ENCODE measurements around the gene DENND5A. TPM values are rescaled to one million over a fixed set of nuclear protein-coding genes. Genes with fewer than 3 reads are reported as not detected.

The DENND5A gene
- total and polyA plus RNA-seq, 9 of the 15 experiments (the other 6 are each of a cell fraction or from before 2014, with no cell fraction given): 11.7 to 130 (median 46.3) TPM

DNA sequence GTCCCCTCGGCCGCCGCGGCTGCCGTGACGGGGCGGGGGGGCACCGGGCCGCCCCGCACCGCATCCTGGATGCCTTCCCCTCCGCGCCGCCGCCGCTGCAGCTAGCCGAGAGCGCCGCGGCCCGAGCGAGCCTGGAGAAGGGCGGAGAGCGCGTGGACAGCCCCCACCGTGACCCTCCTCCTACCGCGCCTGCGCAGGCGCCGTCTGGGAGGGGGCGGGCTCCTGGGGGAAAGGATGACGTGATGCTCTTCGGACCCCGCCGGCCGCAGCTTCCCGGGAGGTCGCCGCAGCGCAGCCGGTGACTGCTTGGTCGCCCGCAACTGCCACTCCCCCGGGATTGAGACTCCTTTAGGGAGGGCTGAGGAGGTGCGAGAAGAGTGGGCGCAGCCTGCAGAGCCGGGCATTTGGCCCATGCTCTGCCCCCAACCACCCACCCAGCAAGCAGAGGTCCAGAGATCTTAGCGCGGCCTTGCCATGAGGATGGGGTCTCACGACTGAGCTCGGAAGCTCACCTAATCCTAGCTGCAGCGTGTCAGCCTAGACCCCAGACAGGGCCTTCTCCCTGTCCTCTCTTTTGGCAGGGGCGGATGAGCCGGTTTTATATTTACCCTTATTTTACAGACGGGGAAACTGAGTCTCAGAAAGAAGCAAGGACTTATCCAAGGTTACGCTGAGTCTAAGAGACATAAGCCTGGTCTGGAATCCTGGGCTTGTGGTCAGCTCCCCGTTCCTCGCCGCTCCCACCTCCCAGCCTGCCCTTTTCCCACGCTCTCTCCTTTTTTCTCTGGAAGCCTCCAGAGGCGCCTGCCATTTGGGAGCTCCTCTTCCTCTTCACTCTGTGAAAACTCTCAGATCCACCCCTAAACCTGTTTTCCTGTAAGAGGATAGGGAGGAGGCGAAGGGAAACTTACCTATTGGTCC lies at the start of gene DENND5A (continued):
- TF ChIP-seq, protein P1, sequence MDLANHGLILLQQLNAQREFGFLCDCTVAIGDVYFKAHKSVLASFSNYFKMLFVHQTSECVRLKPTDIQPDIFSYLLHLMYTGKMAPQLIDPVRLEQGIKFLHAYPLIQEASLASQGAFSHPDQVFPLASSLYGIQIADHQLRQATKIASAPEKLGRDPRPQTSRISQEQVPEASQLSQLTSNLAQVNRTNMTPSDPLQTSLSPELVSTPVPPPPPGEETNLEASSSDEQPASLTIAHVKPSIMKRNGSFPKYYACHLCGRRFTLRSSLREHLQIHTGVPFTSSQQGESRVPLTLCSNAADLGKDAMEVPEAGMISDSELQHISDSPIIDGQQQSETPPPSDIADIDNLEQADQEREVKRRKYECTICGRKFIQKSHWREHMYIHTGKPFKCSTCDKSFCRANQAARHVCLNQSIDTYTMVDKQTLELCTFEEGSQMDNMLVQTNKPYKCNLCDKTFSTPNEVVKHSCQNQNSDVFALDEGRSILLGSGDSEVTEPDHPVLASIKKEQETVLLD (IDR thresholded peaks at IDR 0.05): peak; percentile 52; the same call in 1 of the 2 replicates
- TF ChIP-seq FOXM1 (IDR thresholded peaks at IDR 0.05; ENCODE audit: low read depth) (no peak), FOXM1 (CRISPR knock-in tag; IDR thresholded peaks at IDR 0.05; ENCODE audit: low read depth) (no peak), DIDO1 (tag; IDR thresholded peaks at IDR 0.05; ENCODE audit: low read depth) (no peak), CREM (IDR thresholded peaks at IDR 0.05; ENCODE audit: low read depth) (peak; percentile 56; the same call in 1 of the 2 replicates), GATAD2B (IDR thresholded peaks at IDR 0.05; ENCODE audit: borderline replicate concordance) (peak; percentile 40; the same call in 1 of the 2 replicates), MCM7 (IDR thresholded peaks at IDR 0.05) (no peak), ZBTB17 (CRISPR knock-in tag; IDR thresholded peaks at IDR 0.05) (no peak), ATF7 (IDR thresholded peaks at IDR 0.05) (peak; percentile 99), ZBTB1 (CRISPR knock-in tag; IDR thresholded peaks at IDR 0.05; ENCODE audit: borderline replicate concordance, low read depth) (peak; percentile 90; the same call in 1 of the 2 replicates), XRCC5 (IDR thresholded peaks at IDR 0.05; ENCODE audit: low read depth, low read length) (0 out of 2 replicates have a peak, but pooled peaks have one; percentile 60), FOXK2 (conservative IDR thresholded peaks at IDR 0.05 in 1 of 2, IDR thresholded peaks at IDR 0.05 in 1 of 2; ENCODE audit: low read depth in 2 of 2) (no peak), SREBF2 (CRISPR knock-in tag; IDR thresholded peaks at IDR 0.05) (no peak), MXI1 (IDR thresholded peaks at IDR 0.05; ENCODE audit: low read depth, low read length) (peak; percentile 37; the same call in 1 of the 2 replicates), CBX5 (IDR thresholded peaks at IDR 0.05; ENCODE audit: borderline replicate concordance, low read depth) (no peak), STAT5A (IDR thresholded peaks at IDR 0.05; ENCODE audit: borderline replicate concordance, low read length) (no peak), MEIS2 (IDR thresholded peaks at IDR 0.05; ENCODE audit: partially characterized antibody) (peak; percentile 67)
- TF ChIP-seq, protein P2, sequence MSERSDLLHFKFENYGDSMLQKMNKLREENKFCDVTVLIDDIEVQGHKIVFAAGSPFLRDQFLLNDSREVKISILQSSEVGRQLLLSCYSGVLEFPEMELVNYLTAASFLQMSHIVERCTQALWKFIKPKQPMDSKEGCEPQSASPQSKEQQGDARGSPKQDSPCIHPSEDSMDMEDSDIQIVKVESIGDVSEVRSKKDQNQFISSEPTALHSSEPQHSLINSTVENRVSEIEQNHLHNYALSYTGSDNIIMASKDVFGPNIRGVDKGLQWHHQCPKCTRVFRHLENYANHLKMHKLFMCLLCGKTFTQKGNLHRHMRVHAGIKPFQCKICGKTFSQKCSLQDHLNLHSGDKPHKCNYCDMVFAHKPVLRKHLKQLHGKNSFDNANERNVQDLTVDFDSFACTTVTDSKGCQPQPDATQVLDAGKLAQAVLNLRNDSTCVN (CRISPR knock-in tag; IDR thresholded peaks at IDR 0.05): no peak
- TF ChIP-seq, protein P3, sequence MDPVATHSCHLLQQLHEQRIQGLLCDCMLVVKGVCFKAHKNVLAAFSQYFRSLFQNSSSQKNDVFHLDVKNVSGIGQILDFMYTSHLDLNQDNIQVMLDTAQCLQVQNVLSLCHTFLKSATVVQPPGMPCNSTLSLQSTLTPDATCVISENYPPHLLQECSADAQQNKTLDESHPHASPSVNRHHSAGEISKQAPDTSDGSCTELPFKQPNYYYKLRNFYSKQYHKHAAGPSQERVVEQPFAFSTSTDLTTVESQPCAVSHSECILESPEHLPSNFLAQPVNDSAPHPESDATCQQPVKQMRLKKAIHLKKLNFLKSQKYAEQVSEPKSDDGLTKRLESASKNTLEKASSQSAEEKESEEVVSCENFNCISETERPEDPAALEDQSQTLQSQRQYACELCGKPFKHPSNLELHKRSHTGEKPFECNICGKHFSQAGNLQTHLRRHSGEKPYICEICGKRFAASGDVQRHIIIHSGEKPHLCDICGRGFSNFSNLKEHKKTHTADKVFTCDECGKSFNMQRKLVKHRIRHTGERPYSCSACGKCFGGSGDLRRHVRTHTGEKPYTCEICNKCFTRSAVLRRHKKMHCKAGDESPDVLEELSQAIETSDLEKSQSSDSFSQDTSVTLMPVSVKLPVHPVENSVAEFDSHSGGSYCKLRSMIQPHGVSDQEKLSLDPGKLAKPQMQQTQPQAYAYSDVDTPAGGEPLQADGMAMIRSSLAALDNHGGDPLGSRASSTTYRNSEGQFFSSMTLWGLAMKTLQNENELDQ (CRISPR knock-in tag; IDR thresholded peaks at IDR 0.05; ENCODE audit: borderline replicate concordance): no peak
- TF ChIP-seq, protein P4, sequence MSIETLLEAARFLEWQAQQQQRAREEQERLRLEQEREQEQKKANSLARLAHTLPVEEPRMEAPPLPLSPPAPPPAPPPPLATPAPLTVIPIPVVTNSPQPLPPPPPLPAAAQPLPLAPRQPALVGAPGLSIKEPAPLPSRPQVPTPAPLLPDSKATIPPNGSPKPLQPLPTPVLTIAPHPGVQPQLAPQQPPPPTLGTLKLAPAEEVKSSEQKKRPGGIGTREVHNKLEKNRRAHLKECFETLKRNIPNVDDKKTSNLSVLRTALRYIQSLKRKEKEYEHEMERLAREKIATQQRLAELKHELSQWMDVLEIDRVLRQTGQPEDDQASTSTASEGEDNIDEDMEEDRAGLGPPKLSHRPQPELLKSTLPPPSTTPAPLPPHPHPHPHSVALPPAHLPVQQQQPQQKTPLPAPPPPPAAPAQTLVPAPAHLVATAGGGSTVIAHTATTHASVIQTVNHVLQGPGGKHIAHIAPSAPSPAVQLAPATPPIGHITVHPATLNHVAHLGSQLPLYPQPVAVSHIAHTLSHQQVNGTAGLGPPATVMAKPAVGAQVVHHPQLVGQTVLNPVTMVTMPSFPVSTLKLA (conservative IDR thresholded peaks at IDR 0.05): peak in 1 of 2 experiments; percentile 66; a peak in 3 of 4 replicates
